AG04450 (cell line): ENCODE results near the gene HPCAL1. TPM values are rescaled to one million over a fixed set of nuclear protein-coding genes. Genes with fewer than 3 reads are reported as not detected.

Source experiments
- CTCF ChIA-PET: fragments of 300-600, 350-600 bp; formaldehyde crosslinking; extraction: SDS; loops from one replicate; lab custom pipeline; 2022; ENCODE audit warnings: antibody characterized with exemption, inconsistent platforms; lab: Charles Lee
- POLR2A ChIA-PET: fragments of 350-600 bp; formaldehyde crosslinking; extraction: SDS; loops from one replicate; lab custom pipeline; 2021; ENCODE audit warnings: antibody characterized with exemption, inconsistent platforms; lab: Yijun Ruan, JAX
- DNase-seq: peaks from one replicate; pipeline ENCODE4 v3.0.0-alpha.2; 2011; ENCODE audit warnings: low read depth, low spot score
- H3K27ac ChIP-seq: one replicate; pipeline ENCODE4 v1.5.1; 2012; ENCODE audit warnings: low read depth, low read length, control low read depth
- H3K27me3 ChIP-seq: one replicate; pipeline ENCODE4 v1.6.0; 2012; ENCODE audit warnings: low read length; ENCODE audit not compliant: control insufficient read depth, insufficient read depth
- H3K4me3 ChIP-seq: 2 replicates; pipeline ENCODE4 v1.5.1; 2011; ENCODE audit warnings: mild to moderate bottlenecking, low read depth, low read length, control low read depth
- H3K9me3 ChIP-seq: 2 replicates; pipeline ENCODE4 v1.5.1; 2012; ENCODE audit warnings: low read length; ENCODE audit not compliant: control insufficient read depth, insufficient read depth
- polyA plus RNA-seq: library from polyadenylated mRNA; depleted of rRNA; stranded (reverse); fragments of >200 nt; gene quantifications from 2 replicates; pipeline ENCODE4 v1.2.3, GENCODE V29; 2011
- TF ChIP-seq, protein P1 (sequence below): IDR thresholded peaks from 2 replicates; pipeline ENCODE4 v1.5.1; 2011; ENCODE audit warnings: low read depth, low read length, control low read depth, inconsistent platforms

Gene HPCAL1
- polyA plus RNA-seq, 1 experiment, result 14.4 TPM

GRCh38 chr2:10466801-10467200 is 164.1 kb downstream of the HPCAL1 start:
- ChIA-PET CTCF (no interaction called here), POLR2A (no interaction called here)
- H3K4me3 ChIP-seq, result no peak overlapping the region
- TF ChIP-seq, protein P1, sequence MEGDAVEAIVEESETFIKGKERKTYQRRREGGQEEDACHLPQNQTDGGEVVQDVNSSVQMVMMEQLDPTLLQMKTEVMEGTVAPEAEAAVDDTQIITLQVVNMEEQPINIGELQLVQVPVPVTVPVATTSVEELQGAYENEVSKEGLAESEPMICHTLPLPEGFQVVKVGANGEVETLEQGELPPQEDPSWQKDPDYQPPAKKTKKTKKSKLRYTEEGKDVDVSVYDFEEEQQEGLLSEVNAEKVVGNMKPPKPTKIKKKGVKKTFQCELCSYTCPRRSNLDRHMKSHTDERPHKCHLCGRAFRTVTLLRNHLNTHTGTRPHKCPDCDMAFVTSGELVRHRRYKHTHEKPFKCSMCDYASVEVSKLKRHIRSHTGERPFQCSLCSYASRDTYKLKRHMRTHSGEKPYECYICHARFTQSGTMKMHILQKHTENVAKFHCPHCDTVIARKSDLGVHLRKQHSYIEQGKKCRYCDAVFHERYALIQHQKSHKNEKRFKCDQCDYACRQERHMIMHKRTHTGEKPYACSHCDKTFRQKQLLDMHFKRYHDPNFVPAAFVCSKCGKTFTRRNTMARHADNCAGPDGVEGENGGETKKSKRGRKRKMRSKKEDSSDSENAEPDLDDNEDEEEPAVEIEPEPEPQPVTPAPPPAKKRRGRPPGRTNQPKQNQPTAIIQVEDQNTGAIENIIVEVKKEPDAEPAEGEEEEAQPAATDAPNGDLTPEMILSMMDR, result no peak
- H3K27me3 ChIP-seq, result peaks cover 23% of the 10 kb centered on the region
- H3K27ac ChIP-seq, result no peak overlapping the region
- no peak for DNase-seq
- no peaks in the 10 kb centered on the region; the same call in 1 of the 2 replicates for H3K9me3 ChIP-seq

DNA sequence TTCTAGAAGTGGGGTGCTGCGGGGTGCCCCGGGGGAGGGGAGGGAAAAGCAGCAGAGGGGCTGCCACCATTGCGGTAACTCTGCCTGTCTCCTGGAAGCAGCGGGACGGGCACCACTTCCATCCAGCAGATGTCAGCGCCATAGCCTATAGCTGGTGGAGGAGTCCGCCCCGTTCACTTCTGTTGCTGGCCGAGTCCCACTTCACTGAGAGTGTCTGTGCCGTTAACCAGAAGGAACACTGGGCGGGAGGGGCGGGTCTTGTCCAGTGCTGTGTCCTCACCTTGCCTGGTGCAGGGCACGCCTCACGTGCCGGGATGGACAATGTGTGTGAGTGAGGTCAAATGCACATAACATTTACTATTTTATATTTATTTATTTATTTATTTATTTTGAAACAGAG is 164.7 kb downstream of the HPCAL1 start:
- TF ChIP-seq, protein P1, result no peak
- Histone ChIP-seq H3K27ac (no peak overlapping the region), H3K27me3 (peaks cover 24% of the 10 kb centered on the region), H3K9me3 (no peaks in the 10 kb centered on the region; the same call in 1 of the 2 replicates), H3K4me3 (no peak overlapping the region)
- DNase-seq, result no peak
- ChIA-PET CTCF (interaction anchor here (0.7 kb wide), 1 partner anchor 32 kb away, joined by 3 read pairs; no protein-coding TSS in a partner anchor), POLR2A (no interaction called here)

GRCh38 chr2:10469301-10469700 is 166.6 kb downstream of the HPCAL1 start:
- TF ChIP-seq, protein P1, result no peak
- POLR2A ChIA-PET, result no interaction called here
- DNase-seq, result no peak
- Histone ChIP-seq H3K27ac (no peak overlapping the region), H3K27me3 (peaks cover 26% of the 10 kb centered on the region), H3K9me3 (no peaks in the 10 kb centered on the region; the same call in 1 of the 2 replicates), H3K4me3 (no peak overlapping the region)
- CTCF ChIA-PET, result no interaction called here

GRCh38 chr2:10469955-10470608 is 167.4 kb downstream of the HPCAL1 start:
- TF ChIP-seq, protein P1, result no peak
- Histone ChIP-seq H3K27me3 (peaks cover 26% of the 10 kb centered on the region), H3K9me3 (no peaks in the 10 kb centered on the region; the same call in 1 of the 2 replicates), H3K27ac (no peak overlapping the region), H3K4me3 (no peak overlapping the region)
- CTCF ChIA-PET, result no interaction called here
- POLR2A ChIA-PET, result no interaction called here
- DNase-seq, result no peak

DNA sequence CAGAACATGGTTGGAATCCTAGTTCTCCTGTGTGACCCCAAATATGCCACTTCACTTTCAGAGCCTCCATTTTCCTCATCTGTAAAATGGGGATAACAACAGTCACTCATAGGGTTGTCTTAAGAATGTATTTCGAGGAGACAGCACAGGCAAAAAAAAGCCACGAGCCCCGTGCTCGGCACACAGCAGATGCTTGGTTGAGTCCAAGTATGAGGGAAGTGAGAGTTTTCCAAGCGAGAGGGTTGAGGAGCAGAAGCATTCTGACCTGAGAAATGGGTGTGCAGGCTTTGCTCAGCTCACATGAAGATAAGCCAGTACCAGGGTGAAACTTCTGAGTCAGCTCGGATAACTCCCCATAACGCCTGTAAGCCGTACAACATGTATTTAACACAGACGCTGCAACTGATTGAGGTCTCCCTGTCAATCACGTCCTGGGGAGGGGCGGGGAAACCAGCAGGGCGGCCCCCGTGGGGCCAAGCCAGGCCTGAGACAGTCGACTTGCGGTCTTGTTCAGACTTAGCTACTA is 168.4 kb downstream of the HPCAL1 start:
- POLR2A ChIA-PET, result no interaction called here

More for the DNA sequence above, 168.4 kb downstream of the HPCAL1 start:
- Histone ChIP-seq H3K27me3 (peaks cover 23% of the 10 kb centered on the region), H3K4me3 (no peak overlapping the region), H3K27ac (no peak overlapping the region), H3K9me3 (no peaks in the 10 kb centered on the region; the same call in 1 of the 2 replicates)
- TF ChIP-seq, protein P1, result no peak
- CTCF ChIA-PET, result no interaction called here
- no peak for DNase-seq
